Stimulated activated CD4-positive, alpha-beta T cell treated with anti-CD3 and anti-CD28 coated beads, Interleukin-12 subunit alpha, Interleukin-12 subunit beta, amount 100 ng/mL, for 48 hours (primary cell): ENCODE results near the gene TRUB1.

ENCODE experiments used
- DNase-seq, 3 donors: peaks; one replicate each; pipeline ENCODE4 v3.0.0-alpha.2; 2020; ENCODE audit warnings: low read depth in 2 of 3, low spot score in 1 of 3

The TRUB1 gene

DNA sequence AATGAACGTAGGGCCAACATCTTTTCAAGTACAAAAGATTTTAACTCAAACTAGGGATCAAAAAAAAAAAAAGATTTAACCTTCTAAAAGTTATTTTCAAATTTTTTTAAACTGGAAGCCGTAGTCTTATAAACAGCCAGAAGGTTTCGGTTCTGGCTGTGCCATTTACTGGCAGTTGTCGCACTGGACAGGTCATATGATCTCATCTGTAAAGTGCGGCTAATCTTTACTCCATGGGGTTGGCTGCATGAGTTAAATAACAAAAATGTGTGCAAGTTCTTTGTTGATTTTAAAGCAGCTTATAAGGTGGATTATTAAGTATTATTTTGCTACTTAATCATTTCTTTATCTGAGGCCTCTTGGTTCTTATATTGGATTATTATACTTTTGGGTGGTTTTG, 36.6 kb downstream of the TRUB1 start:
- no peak for DNase-seq

GRCh38 chr10:114975091-114975490, 37.1 kb downstream of the TRUB1 start:
- no peak for DNase-seq

- DNase-seq, result no peak
These were observed 45.0 kb downstream of the TRUB1 start for GRCh38 chr10:114982989-114983388.

GRCh38 chr10:114987995-114988394, 50.0 kb downstream of the TRUB1 start:
- no peak for DNase-seq

- DNase-seq, result no peak
These were observed 52.6 kb downstream of the TRUB1 start for GRCh38 chr10:114990586-114990985.

DNA sequence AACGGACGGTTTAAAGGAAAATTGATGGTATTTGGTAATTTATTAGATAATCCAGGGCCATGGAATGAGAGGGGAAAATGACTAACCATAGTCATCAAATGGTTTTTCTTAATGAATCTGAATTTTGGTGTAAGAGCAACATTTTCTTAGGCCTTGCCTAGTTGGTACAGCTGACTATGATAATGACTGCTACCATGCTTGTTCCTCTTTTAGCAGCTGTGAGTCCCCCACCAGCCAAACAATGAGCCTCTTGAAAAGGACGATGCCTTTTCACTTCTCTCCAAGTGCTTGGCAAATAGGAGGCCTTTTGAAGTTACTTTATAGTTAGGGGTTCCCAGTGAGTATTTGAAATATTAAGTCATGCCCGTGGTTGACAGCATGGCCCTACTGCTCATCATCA, 53.0 kb downstream of the TRUB1 start:
- no peak for DNase-seq

GRCh38 chr10:114992189-114992775, 54.3 kb downstream of the TRUB1 start:
- no peak for DNase-seq

DNA sequence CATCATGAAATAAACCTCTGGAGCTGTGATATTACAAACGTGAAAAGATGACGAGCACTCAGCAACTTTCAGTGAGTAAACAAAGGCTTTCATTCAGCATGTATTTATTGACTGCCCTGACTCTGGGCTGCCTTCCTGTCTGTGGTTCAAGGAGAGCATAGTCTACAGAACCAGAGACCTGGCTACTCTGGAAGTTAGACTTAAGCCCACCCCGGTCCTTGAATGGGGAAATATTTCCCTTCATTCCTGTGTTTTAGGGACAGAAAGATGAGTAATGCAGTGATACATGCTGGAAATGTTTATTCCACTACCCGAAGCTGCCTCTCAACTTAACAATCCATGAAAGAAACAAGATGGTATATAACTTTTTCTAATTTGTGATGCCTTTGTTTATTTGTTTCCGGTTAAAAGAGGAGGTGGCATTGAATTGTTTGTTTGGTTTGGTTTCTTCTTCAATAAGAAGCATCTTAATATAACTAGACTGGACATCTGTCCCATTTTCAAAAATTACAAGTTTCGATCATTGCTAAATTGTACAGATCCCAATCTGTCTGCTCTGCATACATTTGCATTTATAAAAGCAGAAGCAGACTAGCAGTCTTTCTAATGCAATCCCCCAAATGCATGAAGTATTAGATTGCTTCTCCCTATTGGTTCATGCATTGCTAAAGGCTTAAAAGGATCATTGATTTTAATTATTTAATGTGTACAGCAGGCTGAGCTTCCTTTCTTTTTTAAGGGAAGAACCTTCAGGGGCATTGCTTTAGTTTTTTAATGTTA, 57.7 kb downstream of the TRUB1 start:
- no peak for DNase-seq

DNA sequence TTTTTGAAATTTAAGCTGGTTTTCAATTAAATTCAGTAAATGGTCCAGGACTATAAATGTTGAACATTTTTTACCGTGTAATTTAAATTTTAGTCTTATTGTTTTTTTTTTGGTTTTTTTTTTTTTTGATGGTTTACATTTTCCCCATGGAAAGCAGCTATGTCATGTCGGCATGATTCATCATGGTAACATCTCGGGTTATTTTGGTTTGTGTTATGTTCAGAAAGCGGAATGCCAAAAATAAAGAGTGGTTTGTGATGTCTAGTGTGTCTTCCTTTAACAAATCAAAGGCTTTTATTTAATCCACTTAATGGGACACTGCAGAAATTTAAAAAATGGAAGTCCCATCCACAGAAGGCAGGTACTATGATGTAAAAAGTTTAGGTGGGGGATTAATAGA, 58.5 kb downstream of the TRUB1 start:
- no peak for DNase-seq

DNA sequence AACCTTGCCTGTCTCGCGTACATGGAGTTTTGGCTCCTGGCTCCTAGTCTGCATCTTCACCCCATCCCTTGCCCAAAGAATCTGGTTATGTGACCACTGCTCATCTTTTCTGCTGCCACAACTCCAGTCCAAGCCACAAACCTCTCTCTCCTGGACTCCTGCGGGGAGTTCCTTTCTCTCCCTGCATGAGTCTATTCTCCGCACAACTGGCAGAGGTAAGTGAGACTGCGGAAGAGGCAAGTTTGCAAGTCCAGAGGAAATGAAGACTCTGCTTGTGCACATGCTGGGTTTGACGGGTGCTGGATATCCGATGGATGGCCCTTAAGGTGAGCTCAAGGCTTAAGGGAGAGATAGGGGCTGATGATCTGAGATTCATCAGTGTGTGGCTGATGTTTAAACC, 61.0 kb downstream of the TRUB1 start:
- no peak for DNase-seq

- no peak for DNase-seq
These were observed 63.7 kb downstream of the TRUB1 start for GRCh38 chr10:115001506-115002381.

DNA sequence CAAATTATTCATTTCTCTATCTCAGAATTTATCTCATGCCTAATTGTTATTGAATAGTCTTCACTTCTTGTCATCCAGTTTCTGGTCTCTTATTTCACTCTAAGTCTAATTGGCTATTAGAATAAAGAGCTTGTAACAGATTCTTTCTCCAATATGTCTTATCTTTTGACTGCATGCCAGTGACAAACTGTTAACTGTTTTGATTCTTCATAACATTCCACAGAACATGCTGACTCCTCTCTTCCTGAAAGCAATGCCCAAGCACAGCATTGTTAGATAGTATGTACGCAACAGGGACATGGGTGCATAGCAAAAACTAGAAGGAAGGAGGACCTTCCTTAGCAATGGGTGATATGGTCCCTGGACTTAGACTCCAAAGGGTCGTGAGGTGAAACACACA, 65.4 kb downstream of the TRUB1 start:
- no peak for DNase-seq

- DNase-seq, result no peak
These were observed 66.4 kb downstream of the TRUB1 start for GRCh38 chr10:115004236-115004862.

- no peak for DNase-seq
These were observed 67.8 kb downstream of the TRUB1 start for GRCh38 chr10:115005771-115006170.

DNA sequence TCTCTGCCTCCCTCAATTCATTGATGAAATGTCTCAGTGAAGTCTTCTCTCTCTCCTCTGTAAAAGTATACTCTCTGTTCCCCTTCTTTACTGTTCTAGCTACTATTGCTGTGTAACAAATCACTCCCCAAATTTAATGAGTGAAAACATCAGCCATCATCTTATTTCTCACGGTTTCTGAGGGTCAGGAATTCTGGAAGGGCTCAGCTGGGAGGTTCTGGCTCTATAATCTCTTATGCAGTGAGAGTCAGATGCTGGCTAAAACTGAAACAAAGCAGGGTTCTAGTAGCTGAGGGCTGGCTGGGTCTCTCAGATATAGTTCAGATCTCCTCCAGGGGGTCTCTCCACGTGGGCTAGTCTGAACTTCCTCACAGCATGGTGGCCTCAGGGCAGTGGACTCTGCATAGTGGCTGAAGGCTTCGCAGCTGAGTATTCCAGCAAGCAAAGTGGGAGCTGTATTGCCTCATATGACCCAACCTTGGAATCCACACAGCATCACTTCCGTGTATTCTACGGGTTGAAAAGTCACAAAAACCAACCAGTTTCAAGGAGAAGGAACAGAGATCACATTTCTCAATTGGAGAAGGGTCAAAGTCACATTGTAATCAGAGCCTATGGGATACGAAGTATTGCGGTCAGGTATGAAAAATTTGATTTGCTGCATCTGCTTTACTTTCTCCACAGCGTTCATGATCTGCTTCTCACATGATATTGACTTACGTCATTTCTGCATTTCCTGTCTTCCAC, 80.4 kb downstream of the TRUB1 start:
- no peak for DNase-seq

DNA sequence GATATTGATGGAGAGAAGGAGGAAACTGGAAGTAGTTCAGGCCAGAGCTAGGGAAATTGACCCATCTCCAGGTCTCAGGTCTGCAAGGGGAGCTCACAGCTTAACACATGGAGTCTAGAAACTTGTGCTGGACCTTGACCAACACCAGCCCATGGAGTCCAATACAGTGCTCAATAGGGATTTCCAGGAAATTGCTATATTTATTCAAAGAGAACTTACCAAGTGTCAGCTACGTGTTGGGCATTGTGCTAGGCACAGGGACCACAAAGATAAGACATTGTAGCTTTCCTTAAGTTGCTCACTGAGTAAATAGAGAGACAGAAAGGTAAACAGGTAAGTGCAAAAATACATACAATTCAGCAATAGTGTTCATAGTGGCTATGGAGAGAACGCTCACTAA, 82.5 kb downstream of the TRUB1 start:
- no peak for DNase-seq

- DNase-seq, result no peak
These were observed 84.7 kb downstream of the TRUB1 start for GRCh38 chr10:115022733-115023132.

- no peak for DNase-seq
These were observed 85.7 kb downstream of the TRUB1 start for GRCh38 chr10:115023715-115024114.

DNA sequence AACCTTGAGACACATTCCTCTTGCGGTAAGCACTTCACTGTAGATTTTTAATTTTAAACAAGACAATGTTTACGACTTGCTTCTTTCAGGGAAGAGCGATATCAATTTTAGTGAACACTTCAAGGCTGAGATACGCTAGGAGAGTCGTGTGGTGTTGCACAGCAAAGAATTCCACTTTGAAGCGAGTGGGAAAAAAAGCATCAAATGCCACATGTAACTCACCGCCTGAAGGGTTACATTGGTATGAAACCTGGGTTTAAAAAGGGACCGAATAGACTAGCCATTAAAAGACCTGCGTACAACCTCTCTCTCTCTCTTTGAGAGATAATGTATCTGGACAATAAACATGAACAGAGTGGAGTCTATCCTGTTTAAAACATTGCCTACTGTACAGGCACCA, 86.4 kb downstream of the TRUB1 start:
- no peak for DNase-seq

DNA sequence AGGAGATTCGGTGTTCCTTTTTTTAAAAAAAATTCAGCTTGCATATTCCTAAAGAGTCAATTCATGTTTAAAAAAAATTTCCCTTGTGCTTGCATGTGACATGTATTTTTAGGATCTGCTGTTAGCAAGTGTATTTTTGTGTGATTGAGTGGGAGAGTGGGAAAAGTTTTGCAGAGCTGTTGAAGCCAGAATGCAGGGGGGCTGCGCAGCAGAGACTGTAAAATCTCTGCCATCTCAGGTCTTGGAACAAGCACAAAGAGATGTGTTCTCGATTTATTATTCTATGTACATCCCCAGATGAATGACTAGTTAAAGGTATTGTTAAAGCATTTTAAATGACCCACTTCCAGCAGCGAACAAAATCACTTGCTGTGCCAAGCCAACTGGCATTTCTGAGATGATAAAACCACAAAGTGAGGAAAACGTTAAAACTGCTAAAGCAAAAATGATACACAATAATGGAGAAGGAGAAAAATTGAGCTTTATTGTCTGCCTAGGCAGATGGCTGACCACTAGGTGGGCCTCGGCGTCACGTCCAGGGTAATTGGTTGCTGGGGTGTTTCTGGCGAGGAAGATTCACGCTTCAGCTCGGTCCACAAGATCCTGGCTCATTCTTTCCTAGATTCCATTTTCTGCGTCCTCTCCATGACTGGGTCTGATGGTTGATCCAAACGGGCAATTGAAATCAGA, 88.2 kb downstream of the TRUB1 start:
- no peak for DNase-seq
